G401 (cell line): ENCODE measurements around the gene BOLA2. TPM values are rescaled to one million over a fixed set of nuclear protein-coding genes. Genes with fewer than 3 reads are reported as not detected.

Experiments used
- total RNA-seq: library from RNA; depleted of rRNA; stranded (reverse); fragments of >200 nt; shearing (Covaris generic); gene quantifications from 2 replicates; pipeline ENCODE4 v1.2.3, GENCODE V29; 2014; rRNA removed

BOLA2 gene
- total RNA-seq, 1 experiment from 2014 or later: 13.3 TPM

Other genes with a start within 250 kb of the BOLA2 start
- not detected in 2 replicates for gene NPIPB11, start 47.6 kb downstream of the BOLA2 start, total RNA-seq
- gene SLX1B, start 182 bp upstream of the BOLA2 start, total RNA-seq: 46.4 and 61.8 TPM in 2 replicates
- 0.58 TPM in 1 of 2 replicates, not detected in the other for gene SULT1A4, start 5.6 kb upstream of the BOLA2 start, total RNA-seq
- gene NPIPB12, start 52.1 kb upstream of the BOLA2 start, total RNA-seq: 2.5 and 3.0 TPM in 2 replicates
- 0.37 TPM in 1 of 2 replicates, not detected in the other for gene SPN, start 208.9 kb upstream of the BOLA2 start, total RNA-seq
- gene QPRT, start 224.8 kb upstream of the BOLA2 start, total RNA-seq: 96.6 and 105 TPM in 2 replicates